ENCODE measurements around the gene NEK1.
"Not testable (repeated sequence)": the region's sequence is repeated elsewhere in the genome, so short reads cannot be mapped to it uniquely, and the experiment has no call there.

NEK1 gene

GRCh38 chr4:169601016-169601771, 11.2 kb downstream of the NEK1 start:
- no peak for DNase-seq (ENCODE audit: low spot score)

DNA sequence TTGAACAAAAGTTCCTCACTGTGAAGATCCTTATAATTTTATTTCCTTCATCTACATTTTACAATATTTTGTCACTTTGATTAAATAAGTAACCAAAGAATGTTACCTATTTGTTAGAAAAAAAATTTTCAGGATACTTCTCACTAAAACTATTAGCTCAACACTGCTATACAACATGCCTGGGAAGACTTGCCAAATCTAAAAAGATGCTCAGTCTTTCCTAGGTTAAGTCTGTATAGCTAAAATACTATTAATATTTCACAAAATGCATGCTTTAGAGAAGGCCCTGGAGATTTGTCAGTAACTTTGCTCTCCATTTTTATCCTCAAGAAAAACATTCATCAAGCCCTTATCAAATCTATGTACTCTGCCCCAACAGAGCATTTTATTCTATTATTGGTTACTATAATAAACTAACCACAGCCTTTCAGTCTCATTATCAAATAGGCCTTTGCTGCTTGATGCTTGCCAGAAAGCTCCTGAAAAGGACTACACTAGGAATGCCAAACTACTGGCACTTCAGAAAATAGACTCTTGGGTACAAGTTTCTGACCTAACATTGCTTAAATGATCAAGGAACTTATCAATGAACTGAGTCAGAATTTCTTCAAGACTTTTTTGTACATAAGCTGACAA, 17.7 kb downstream of the NEK1 start:
- DNase-seq (ENCODE audit: low spot score) = no peak

- DNase-seq (ENCODE audit: low spot score) = no peak
These were observed 19.3 kb downstream of the NEK1 start for GRCh38 chr4:169593050-169593560.

- no peak for DNase-seq (ENCODE audit: low spot score)
These were observed 28.8 kb downstream of the NEK1 start for GRCh38 chr4:169583563-169583962.

- no peak for DNase-seq (ENCODE audit: low spot score)
These were observed 29.7 kb downstream of the NEK1 start for GRCh38 chr4:169582706-169583105.

- no peak for DNase-seq (ENCODE audit: low spot score)
These were observed 30.2 kb downstream of the NEK1 start for GRCh38 chr4:169582203-169582602.

DNA sequence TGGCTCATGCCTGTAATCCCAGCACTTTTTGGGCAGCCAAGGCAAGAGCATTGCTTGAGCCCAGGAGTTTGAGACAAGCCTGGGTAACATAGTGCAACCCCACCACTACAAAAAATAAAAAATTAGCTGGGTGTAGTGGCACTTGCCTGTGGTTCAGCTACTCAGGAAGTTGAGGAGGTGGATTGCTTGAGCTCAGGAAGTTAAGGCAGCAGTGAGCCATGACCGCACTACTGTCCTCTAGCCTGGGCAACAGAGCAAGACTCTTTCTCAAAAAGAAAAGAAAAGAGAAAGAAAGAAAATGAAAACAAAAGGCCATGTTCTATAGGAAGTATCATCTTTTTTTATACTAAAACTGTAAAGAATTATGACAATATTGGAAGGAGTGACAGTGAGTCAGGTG, 38.5 kb downstream of the NEK1 start:
- no peak for DNase-seq (ENCODE audit: low spot score)

GRCh38 chr4:169571435-169571834, 40.9 kb downstream of the NEK1 start:
- DNase-seq (ENCODE audit: low spot score) = no peak

GRCh38 chr4:169571012-169571411, 41.4 kb downstream of the NEK1 start:
- DNase-seq (ENCODE audit: low spot score) = not testable (repeated sequence)

- DNase-seq (ENCODE audit: low spot score) = not testable (repeated sequence)
These were observed 42.1 kb downstream of the NEK1 start for GRCh38 chr4:169570266-169570665.

GRCh38 chr4:169569188-169569587, 43.2 kb downstream of the NEK1 start:
- DNase-seq (ENCODE audit: low spot score) = not testable (repeated sequence)

DNA sequence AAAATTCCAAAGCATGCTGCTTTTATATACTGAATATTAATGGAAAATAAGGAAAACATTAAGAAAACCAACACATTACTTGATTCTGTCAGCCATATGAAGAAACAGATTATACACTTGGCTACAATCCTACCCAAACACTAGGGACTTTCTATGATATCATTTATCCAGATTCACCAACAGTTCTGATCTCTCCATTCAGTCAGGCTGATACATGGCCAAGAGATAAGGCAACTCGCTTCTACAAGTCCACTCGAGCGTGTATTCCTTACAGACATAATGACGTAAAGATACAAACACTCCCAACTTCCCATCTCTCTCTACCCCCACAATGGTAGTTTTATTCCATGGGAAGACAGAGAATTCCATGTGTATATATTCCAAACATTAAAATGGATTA, 44.5 kb downstream of the NEK1 start:
- DNase-seq (ENCODE audit: low spot score) = no peak

DNA sequence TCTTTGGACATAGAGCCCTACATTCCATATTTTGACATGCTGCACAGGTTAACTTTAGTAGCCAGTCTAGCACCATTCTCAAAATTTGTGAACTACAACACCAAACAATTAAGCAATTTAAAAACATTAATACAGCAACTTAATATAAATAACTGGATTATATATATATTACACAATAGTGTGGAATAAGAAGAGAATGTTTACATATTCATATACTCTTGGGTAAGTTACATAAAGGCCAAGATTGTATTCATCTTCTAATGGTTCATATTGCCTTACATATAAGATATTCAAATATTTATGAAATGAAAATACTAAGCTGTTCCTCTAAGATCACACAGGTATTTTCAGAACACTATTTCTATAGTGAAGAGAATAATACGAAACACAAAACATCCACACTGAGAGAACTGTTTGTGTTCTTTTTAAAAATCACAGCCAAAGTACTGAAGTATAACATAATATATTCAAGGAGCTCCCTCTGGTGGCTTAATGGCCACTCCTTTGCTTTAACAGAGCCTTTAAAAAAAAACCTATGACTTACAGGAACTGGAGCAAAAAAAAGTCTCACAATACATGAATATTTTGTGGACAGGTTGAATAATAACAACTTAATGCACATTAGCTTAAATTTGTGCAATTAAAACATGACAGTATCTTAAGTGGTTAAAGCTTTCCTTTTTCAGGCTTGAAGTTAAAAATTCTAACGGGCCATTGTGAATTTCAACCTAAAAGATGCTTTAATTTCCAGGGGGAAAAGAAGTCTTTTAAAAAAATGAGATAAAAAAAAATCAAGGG, 46.2 kb downstream of the NEK1 start:
- DNase-seq (ENCODE audit: low spot score) = peak; percentile 41

DNA sequence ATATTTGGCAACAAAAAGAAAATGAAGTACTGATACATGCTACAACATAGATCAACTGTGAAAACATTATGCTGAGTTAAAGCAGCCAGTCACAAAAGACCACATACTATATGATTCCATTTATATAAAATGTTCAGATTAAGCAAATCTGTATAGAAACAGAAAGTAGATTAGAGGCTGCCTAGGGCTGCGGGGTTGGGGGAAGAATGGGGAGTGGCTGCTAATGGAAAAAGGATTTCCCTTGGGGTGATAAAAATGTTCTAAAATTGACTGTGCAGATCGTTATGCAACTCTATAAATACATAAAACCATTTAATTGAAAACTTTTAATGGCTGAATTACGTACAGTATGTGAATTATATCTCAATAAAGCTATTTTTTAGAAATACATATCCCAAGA, 46.8 kb downstream of the NEK1 start:
- DNase-seq (ENCODE audit: low spot score) = no peak

GRCh38 chr4:169557061-169557636, 55.2 kb downstream of the NEK1 start:
- no peak for DNase-seq (ENCODE audit: low spot score)

DNA sequence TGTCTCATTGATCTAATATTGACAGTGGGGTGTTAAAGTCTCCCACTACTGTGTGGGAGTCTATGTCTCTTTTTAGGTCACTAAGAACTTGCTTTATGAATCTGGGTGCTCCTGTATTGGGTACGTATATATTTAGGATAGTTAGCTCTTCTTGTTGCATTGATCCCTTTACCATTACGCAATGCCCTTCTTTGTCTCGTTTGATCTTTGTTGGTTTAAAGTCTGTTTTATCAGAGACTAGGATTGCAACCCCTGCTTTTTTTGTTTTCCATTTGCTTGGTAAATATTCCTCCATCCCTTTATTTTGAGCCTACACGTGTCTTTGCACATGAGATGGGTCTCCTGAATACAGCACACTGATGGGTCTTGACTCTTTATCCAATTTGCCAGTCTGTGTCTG, 65.8 kb downstream of the NEK1 start:
- DNase-seq (ENCODE audit: low spot score) = not testable (repeated sequence)

DNA sequence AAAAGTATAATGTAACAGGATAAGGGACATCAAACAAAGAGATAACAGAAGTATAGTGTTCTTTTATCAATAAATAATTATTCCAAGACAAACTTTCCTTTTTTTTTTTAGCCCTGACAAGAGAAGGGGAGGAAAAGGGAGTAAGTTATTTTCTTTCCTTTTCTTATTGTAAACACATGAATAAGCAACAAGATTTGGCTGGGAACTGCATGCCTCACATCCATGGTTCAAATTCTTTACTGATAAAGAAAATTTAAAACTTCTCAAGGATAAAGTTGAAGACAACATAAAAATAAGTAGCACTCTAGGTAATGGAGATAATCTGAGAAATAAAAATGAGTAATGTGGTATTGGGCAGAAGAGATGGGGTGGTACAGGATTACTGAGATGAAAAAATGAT, 71.6 kb downstream of the NEK1 start:
- no peak for DNase-seq (ENCODE audit: low spot score)

DNA sequence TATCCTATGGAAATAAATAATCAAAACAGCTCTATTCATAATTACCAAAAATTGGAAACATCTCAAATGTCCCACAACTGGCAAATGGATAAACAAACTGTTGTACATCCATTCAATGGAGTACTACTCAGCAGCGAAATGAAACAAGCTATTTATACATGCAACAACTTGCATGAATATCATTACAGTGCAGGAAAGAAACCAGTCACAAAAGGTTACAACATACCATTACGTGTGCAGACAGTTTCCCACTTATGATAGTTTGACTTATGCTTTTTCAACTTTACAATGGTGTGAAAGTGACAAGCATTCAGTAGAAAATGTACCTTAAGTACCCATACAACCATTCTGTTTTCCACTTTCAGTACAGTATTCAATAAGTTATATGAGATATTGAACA, 82.3 kb downstream of the NEK1 start:
- DNase-seq (ENCODE audit: low spot score) = no peak

- DNase-seq (ENCODE audit: low spot score) = no peak
These were observed 88.6 kb downstream of the NEK1 start for GRCh38 chr4:169523796-169524195.

DNA sequence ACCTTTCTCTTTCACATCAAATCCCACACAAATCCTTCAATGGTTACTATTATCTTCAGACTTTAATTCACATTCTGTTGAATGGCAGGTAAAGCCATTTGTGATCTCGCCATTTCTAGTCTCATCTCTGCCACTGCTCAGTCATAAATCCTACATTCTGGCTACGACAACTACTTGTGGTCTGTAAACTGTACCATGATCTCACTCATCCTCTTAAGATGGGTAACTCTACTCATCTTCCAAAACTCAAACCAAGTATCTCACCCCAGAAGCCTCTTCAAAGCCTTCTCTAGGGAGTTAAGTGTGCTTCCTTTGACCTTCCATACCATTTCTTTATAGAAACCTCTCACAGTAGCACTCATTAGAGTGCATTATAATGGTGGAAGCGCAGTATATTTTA, 101.8 kb downstream of the NEK1 start:
- DNase-seq (ENCODE audit: low spot score) = no peak

DNA sequence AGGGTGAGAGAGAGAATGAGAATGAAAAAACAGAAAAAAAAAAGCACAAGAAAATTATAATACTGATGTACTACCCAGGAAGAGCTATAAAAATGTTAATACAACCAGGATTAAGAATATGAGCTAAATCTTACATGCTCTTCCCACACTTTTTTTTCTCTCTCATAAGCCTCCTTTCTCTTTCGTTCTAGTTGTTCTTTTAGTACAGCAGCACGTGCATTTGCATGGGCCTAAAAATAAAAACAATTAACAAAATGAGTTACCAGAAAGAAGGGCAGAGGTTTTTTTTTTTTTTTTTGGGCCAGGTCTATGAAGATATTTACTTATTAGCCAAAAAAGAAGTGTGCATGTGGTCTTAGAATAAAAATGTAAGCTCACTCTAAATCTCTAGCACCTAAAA, 105.5 kb downstream of the NEK1 start:
- DNase-seq (ENCODE audit: low spot score) = no peak

DNA sequence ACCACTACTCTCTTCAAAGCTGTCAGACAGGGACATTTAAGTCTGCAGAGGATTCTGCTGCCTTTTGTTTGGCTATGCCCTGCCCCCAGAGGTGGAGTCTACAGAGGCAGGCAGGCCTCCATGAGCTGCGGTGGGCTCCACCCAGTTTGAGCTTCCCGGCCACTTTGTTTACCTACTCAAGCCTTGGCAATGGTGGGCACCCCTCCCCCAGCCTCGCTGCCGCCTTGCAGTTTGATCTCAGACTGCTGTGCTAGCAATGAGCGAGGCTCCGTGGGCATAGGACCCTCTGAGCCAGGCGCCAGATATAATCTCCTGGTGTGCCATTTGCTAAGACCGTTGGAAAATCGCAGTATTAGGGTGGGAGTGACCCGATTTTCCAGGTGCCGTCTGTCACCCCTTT, 112.5 kb downstream of the NEK1 start:
- not testable (repeated sequence) for DNase-seq (ENCODE audit: low spot score)

All from iPS-NIHi11 (cell line).